GM19035 (cell line): ENCODE data around the gene PWWP2B.

Experiments used
- ATAC-seq: cut with Tn5 transposase; IDR thresholded peaks from one replicate; pipeline ENCODE4 v1.9.1; 2021; ENCODE audit not compliant: unreplicated experiment

Gene PWWP2B

DNA sequence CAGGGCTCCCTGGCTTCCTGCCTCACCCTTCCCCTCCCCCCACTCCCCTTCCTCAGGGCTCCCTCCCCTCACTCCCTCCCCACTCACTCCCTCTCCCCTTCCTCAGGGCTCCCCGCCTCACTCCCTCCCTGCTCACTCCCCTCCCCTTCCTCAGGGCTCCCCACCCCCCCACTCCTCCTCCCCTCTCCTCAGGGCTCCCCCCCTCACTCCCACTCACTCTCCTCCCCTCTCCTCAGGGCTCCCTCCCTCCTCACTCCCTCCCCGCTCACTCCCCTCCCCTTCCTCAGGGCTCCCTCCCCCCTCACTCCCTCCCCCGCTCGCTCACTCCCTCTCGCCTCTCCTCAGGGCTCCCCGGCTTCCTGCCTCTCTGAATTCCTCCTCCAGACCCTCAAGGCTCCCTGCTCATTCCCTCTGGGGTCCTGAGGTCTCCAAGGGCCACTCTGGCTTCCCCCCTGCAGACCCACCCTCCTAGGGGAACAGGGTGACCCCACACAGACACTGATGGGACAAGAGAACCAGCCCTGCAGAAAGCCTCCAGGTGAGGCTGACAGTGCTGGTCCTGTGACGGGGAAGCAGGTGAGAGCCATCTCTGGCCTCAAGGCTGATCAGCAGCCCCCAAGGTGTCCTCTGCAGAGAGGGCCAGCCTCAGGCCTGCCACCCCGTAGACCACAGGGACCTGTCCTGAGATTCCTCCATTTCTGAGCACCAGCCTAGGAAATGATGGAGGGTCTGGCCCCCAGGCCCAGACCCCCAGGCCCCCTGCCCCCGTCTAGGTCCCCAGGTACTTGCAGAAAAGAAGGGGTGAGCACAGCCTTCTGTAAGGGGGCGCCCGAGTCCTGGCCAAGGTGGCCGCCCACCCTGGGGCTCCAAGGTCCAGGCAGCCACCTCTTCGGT lies 47.2 kb downstream of the PWWP2B start:
- ATAC-seq, result no peak

DNA sequence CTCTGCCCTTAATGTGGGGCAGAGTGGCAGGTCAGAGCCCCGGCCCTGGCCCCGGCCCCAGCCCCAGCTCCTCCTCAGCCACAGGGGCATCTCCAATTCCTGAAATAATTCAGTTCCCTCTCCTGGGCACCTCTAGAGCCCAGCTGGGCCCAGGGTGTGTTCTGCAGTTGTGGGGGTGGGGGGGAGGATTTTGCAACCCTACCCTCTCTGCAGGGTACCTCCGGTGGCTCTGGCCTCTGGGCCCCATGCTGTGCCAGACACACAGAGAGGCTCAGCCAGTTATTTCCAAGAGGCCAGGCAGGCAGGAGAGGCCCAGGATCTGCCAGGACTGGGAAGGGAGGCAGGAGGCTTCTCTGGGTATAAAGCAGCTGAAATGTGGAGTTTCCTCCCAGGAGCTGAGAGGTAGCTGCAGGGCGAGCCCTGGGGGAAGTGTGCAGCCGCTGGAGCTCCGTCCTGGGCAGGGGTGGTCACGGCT lies 47.9 kb downstream of the PWWP2B start:
- no peak for ATAC-seq

DNA sequence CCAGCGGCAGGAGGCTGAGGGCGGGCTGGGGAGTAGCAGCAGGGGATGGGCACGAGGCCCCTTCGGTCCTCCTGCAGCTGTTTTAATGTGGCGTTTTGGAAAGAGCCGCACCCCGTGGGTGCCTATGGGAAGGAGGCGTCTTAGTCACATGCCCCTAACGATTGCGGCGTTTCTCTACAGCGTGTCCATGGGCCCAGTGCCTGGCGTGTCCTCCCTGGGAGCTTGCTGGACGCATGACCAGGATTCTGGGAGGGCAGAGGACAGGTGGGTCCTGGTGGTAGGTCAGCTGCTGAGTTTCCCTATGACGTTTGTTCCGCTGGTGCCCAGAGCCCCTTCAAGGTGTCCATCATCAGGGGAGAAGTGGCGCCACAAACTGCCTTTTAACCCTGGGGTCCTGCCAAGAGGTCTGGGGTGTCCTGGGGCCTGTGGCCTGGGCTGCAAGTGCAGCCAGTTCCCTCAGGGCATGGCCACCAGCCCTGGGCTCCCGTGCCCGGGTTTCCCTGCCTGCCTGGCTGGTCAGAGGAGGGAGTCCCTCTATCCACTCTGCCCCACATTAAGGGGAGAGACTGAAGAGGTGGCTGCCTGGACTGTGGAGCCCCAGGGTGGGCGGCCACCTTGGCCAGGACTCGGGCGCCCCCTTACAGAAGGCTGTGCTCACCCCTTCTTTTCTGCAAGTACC lies 48.7 kb downstream of the PWWP2B start:
- ATAC-seq, result no peak

DNA sequence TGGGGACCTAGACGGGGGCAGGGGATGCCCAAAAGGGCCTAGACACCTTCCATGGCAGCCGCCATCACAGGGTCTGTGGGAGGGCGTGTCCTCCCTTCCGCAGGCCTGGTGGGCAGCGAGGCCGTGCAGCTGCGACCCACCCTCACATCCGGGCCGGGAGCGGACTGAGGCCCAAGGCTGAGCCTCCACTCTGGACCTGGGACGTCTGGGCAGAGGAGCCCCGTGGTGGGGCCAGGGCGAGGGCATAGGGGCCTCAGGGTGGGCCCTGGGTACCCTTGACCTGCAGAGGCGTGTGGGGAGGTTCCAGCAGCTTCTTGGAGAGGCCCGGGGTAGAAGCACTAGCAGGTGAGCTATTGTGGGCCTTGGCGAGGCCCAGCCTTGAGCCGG lies 49.2 kb downstream of the PWWP2B start:
- ATAC-seq, result no peak

DNA sequence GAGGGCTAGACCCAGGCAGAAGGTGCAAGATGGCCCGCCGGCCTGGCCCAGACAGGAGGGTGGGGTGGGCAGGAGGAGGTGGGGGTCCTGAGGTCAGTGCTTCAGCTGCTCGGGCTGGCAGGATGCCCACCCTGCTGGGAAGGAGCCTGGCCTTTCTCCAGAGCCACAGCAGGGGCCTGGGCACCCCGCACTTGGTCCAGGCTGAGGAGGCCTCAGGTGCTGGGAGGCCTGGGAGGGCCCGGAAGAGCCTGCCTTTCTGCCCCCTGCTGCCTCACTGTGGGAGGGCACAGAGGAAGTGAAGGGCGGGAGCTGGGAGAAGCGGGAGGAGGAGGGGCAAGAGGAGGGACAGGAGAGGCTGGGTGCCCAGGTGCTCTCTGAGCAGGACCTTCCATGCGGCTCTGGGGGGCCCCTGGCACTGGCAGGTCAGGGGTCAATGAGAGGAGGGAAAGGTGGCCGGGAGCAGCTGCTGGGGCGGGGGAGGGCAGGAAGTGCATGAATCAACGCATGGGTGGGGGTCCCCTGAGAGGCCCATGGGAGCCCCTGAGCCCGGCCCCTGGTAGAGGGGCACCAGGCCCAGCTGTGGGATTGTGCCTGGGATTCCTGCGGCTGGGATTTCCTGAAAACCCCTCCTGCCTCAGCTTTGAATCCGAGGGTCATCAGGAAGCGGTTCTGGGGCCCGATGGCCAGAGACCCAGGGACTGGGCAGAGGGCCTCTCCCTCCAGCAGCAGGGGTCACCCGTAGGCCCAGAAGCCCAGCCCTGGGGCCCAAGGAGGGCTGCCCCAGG lies 49.9 kb downstream of the PWWP2B start:
- ATAC-seq, result no peak

DNA sequence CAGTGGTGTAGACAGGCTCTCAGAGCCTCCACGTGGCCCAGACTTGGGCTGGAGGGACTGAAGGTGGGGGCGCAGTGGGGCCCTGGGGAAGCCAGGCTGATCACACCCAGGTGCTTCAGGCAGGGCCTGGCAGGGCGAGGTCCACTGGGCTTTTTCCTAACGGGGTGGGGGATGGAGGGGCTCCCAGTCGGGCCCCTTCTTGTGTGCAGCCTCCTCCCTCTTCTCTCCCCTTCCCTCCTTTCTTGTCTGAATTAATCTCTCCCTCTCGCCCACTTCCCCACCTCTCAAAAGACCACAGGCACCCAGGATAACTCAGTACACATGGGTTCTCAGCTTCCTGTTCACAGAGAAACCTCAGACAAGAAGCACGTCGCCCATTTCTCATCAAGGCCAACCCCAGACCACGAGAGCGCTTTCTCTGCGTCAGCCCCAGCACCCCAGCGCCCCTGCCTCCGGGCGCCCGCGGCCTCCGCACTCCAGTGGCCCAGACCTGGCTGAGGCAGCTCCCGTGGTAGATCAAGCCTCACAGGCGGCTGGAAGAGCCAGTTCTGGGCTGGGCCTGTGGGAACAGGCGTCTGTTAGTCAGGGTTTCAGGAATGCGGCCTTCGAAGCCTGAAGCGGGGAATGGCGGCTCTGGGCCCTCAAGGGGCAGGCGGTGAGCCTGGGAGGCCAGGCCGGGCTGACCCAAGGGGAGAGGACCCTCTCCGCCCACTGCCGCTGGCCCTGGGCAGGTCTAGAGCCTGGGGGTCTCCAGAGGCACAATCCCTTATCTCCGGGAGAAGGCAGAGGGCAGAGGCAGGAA lies 50.6 kb downstream of the PWWP2B start:
- no peak for ATAC-seq

DNA sequence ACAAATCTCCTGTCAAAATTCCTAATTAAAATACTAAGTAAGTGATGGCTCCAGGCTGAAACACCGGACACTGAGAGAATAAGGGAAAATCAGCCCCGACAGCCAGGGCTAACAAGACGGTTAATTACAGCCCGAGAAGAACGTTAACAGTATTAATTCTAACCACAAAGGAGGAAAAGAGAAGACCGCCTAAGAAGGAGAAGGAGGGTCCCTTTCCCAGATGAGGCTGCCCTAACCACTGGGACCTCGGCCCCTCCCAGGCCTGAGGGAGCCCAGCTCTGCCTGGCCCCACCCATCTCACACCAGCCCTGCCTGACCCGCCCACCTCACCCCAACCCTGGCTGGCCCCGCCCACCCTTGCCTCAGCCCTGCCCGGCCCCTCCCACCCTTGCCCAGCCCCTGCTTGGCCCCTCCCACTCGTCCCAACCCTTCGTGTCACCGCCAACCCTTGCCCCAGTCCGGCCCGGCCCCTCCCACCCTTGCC lies 51.3 kb downstream of the PWWP2B start:
- ATAC-seq, result no peak

DNA sequence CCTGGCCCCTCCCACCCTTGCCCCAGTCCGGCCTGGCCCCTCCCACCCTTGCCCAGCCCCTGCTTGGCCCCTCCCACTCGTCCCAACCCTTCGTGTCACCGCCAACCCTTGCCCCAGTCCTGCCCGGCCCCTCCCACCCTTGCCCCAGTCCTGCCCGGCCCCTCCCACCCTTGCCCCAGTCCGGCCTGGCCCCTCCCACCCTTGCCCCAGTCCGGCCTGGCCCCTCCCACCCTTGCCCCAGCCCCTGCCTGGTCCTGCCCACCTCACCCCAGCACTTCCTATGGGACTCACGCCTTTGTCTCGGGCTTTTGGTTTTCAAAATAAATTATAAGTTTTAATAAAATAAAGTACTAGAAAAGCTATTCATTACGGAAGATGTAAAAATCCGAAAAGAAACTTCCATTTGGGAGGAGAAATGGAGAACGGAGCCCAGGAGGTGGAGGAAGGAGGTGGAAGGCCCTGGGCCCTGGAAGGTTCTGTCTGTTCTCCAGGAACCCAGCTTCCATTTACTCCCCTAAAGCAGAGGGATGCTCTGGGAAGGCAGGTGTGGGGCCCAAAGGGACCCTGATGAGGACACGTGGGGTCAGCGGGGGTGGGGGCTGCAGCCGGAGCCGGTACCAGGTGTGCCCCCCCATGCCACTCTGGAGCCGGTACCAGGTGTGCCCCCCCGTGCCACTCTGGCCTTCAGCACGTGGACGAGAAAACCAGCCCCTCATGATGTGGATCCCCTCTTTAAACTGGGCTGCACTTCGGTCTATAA lies 52.2 kb downstream of the PWWP2B start:
- no peak for ATAC-seq

DNA sequence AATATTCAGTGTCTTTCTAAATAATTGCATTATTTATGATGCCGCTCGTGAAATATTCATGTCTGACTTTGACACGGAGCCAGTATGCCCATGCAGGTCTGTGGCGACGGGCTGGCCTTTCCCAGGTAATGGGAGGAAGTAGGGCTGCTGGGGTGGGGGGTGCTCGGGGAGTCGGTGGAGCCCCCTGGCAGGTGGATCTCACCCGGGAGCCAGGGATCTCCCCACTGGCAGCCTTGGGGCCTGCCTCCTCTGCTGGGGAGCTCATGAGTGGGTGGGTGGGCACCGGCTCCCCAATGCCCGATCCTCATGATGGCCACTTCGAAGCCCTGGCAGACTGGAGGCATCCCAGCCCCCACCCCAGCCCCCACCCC lies 52.8 kb downstream of the PWWP2B start:
- no peak for ATAC-seq

DNA sequence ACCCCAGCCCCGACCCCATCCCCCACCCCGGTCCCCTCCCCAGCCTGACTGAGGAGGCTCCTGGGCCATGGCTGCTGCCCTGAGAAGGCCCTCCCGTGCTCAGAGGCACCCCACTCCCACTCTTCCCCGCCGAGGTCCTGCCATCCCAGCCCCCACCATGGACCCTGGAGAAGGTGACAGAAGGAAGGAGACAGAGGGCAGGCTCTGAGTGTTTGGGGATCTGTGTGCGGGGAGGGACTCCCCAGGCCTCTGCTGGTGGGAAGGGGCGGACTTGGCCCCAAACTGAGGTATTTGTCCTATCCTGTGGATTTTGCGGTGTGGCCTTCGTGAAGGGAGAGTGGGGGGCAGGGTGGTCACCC lies 53.4 kb downstream of the PWWP2B start:
- ATAC-seq, result no peak

DNA sequence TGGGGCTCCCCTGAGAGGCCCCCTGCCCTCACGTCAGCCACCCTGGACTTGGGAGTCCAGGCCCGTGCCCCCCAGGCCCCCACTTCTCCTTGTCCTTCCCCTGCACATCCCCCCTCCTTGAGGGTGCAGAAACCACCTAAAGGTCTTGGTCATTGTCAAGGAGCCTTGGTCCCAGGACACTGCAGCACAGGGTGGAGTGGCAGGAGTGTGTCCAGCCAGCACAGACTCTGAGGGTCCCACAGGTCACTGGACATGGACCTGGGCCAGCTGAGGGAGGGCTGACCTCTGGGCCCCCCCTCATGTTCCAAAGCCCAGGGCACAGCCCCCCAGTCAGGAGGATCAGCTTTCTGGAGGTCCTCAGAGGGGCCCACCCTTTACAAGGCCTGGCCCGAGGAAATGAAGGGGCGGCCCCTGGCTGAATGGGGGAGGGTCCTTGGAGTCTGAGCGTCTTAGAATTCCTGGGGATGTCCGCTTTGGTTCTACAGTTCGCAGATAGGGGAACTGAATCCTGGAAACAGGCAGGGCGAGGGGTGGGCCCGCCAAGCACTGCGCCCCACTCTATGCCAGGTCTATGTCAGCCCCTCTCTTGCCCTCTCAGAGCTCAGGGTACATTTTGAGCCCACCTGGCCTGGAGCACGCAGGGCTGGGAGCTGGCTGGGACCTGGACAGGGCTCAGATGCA lies 54.0 kb downstream of the PWWP2B start:
- ATAC-seq, result no peak

DNA sequence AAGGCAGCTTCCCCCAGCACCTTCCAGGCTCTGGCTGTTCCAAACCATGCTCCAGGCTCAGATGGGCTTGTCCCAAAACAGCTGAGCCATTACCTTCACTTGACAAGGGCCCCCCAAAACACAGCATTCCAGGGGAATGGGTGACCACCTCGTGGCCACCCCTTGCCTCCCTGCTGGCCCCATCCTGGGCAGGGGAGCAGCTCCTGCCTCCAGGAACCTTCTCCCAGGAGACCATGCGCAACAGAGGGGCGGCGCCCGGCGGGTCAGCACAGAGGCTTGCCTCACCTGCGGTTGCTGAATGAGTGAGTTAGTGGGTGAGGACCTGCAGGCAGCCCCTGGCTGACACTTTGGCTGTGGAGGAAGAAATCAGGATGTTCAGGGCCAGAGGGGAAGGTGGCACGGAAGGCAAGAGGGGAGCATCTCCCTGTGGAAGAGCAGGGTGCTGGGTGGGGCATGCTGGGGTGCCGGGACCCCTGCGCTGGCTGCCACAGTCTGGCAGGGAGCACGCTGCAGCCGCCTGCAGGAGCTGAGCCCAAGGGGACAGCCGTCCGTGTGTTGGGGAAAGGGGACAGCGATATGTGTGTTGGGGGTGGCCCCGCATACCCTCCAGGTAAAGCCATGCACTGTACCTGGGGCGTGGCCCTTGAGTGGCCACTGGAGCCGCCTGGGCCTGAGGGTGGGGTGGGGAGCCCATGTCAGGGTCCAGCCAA lies 54.7 kb downstream of the PWWP2B start:
- ATAC-seq, result no peak

DNA sequence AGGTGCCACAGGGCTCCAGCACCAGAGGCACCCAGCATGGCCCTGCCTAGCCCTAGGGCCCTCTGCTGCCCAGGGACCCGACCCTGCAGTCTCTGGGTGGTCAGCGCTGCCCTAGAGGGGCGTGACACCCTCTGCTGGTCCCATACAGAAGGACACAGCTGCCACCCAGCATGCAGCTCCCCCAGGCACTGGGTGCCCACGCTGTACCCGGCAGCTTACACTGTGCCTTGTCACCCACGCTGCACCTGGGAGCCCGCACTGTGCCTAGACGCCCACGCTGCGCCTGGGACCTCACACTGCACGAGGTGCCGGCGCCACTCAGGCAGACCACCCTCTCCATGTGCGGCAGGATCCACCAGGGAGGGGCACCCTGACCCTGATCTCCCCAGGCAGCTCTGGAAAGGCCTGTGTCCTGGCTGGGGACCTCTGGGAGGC lies 55.2 kb downstream of the PWWP2B start:
- no peak for ATAC-seq

DNA sequence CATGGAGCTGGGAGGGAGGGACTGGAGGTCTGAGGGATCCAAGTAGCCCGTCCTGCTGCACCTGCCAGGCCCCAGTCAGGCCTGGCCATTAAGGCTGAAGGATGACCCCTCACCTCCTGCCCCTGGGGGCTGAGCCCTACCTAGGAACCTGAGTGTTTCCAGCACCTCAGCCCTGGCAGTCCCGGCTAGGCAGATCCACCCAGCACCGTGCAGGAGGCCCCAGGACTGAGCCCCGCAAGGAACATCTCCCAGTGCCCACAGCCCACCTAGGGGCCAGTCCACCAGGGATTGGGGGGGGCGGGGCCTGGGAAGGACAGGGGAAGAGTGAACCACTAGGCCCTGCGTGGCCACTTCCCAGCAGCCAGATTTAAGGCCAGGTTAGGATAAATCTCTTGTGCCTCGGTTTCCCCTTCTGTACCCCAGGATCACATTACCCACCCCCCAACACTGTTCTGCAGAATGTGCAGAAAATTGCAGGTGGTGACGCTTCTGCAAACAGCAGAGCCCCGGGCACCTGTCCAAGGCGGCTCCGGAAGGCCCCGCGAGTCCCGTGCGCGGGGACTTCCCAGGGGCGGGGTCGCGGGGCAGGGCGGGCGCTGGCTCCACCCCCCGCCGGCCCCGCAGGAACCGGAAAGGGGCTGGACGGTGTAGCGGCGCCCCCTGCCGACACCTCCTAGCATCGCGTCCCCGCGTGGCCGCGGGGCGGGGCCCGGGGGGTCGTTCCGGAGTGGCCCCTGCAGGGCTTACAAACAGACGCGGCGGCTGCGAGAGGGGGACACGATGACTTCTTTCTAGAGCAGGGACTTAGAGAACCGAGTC lies 55.9 kb downstream of the PWWP2B start:
- peak; percentile 75 for ATAC-seq

DNA sequence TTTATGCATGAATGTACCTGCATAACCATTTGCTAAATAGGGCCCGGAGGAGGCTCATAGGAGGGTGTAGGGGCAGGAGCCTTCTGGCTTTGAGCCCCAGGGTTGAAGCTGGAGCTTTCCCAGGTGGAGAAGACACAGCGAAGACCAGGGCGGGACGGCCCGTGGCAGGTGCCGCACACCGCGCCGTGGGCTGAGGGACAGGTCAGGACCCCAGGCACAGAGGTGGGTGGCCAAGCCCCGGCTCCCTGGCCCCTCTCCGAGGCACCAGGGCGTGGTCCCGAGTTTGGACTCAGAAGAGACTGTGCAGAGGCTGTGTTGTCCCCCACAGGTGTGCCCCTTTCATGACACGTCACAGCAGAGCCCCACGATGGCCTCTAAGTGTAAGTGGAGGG lies 56.5 kb downstream of the PWWP2B start:
- ATAC-seq, result peak; percentile 19

DNA sequence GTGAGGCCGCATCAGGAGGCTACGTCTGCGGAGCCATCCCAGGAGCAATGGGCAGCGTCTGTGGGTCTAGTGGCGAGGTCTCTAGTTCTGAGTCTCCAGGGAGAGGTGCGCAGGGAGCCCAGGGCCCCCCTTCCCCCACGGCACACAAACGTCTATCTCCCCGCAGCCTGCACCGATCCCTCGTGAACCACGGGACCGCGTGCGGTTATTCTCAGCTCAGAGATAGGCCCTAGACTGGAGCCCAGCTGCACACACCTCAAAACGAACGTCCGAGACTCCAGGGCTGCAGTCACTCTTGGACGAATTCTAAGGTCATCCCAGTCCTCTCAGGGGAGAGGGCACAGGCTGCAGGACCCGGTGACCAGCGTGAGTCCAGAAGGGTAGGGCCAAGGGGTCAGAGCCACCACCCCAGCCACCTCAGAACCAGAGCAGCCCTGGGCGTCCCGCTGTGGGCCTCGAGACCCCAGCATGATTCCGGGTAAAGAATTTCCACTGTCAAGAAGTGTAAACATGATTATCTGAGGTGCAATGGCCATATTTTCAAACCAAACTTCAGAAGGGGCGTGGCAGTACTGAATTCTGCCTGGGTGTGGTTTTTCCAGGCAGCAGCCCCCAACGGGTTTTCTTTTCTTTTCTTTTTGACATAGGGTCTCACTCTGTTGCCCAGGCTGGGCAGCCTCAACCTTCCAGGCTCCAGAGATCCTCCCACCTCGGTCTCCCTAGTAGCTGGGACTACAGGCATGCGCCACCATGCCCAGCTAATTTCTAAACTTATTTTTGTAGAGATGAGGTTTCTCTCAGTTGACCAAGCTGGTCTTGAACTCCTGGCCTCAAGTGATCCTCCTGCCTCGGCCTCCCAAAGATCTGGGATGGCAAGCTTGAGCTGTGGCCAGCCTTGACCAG lies 57.5 kb downstream of the PWWP2B start:
- no peak for ATAC-seq

DNA sequence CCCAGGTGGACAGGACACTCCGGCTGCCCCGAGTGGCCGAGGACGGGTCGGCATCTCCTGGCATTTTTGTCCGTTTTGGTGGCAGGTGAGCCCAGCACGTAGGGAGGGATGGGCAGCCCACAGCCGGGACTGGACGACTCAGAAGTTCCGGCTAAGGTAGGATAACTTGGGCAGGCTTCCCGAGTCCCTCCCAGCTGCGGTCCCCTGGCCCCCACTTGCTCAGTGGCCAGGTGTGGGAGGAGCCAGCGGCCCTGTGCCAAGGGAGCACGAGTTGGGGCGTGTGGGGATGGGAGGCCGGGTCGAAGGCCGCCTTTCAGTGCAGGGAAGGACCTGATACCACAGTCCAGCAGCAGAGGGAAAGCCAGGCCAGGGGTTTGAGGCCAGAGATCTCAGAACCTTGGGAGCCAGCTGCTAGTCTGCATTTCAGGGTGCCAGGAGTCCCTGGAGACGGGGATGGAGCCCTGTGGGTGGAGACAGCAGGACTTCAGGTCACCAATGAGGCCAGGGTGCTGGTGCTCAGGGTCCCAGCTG lies 58.5 kb downstream of the PWWP2B start:
- no peak for ATAC-seq
